Measurements from ENCODE around the gene LRP8.

Gene LRP8

DNA sequence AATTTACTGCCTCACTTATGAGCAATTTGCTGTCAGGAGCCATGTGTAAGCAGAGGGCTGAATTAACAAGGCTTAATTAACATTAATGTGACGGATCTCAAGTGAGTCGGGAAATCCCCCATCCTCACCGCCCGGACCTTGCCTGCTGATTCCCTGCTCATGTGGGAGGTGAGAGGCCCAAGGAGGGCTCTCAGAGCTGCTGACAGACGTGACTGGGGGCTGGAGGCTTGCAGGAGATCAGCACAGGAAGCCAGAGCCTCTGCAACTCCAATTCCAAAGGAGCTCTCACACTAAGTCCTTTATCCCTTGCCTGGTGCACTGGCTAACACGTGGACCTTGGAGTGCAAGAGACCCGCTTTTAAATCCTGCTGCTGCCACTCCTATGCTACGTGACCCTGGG, 19.4 kb downstream of the LRP8 start:
- Histone ChIP-seq H3K79me2 (ENCODE audit: insufficient read depth, low read length) (peaks cover 69% of the 10 kb centered on the region), H4K20me1 (ENCODE audit: insufficient read depth, low read length, poor library complexity, severe bottlenecking) (peaks cover 16% of the 10 kb centered on the region), H3F3A (ENCODE audit: low read depth) (no peaks in the 10 kb centered on the region), H3K36me3 (ENCODE audit: insufficient read depth, low read length) (peaks cover 28% of the 10 kb centered on the region; the same call in 1 of the 2 replicates), H2AFZ (ENCODE audit: low read length) (no peak overlapping the region), H3K4me3 (ENCODE audit: low read length, poor library complexity, severe bottlenecking) (no peak overlapping the region), H3K9me3 (ENCODE audit: insufficient read depth, low read depth, low read length) (no peaks in the 10 kb centered on the region), H3K4me2 (ENCODE audit: low read depth, low read length, poor library complexity, severe bottlenecking) (no peak overlapping the region), H3K27me3 (ENCODE audit: insufficient read depth, low read length, poor library complexity, severe bottlenecking) (no peaks in the 10 kb centered on the region), H3K9ac (ENCODE audit: low read depth, low read length, poor library complexity, severe bottlenecking) (no peak overlapping the region), H3K4me1 (ENCODE audit: insufficient read depth, low read length, poor library complexity, severe bottlenecking) (peaks cover 5% of the 10 kb centered on the region), H3K9me2 (replicated peaks; ENCODE audit: low read depth, low read length) (no peaks in the 10 kb centered on the region)
- TF ChIP-seq, protein P1, sequence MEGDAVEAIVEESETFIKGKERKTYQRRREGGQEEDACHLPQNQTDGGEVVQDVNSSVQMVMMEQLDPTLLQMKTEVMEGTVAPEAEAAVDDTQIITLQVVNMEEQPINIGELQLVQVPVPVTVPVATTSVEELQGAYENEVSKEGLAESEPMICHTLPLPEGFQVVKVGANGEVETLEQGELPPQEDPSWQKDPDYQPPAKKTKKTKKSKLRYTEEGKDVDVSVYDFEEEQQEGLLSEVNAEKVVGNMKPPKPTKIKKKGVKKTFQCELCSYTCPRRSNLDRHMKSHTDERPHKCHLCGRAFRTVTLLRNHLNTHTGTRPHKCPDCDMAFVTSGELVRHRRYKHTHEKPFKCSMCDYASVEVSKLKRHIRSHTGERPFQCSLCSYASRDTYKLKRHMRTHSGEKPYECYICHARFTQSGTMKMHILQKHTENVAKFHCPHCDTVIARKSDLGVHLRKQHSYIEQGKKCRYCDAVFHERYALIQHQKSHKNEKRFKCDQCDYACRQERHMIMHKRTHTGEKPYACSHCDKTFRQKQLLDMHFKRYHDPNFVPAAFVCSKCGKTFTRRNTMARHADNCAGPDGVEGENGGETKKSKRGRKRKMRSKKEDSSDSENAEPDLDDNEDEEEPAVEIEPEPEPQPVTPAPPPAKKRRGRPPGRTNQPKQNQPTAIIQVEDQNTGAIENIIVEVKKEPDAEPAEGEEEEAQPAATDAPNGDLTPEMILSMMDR (conservative IDR thresholded peaks at IDR 0.05; ENCODE audit: low read length), result no peak
- TF ChIP-seq EZH2phosphoT487 (IDR thresholded peaks at IDR 0.05; ENCODE audit: borderline replicate concordance), result no peak

DNA sequence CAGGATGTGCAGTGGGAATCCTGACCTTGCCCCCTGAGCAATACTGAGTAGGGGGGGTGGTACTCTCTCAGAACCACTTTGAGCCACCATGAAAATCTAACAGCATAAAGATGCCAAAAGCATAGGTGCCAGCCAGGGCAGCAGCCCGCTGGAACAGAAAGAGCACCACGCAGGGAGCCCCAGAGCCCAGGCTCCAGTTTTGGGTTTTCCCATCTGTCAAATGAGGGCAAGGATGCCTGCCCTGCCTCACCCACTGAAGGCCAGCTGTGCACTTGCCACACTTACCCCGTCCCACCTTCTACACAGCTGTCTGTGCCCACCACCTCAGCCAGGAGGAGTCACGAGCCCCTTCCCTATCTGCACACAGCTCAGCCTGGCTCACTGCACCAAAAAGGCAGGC, 20.8 kb downstream of the LRP8 start:
- Histone ChIP-seq H3K9me2 (replicated peaks; ENCODE audit: low read depth, low read length) (no peaks in the 10 kb centered on the region), H2AFZ (ENCODE audit: low read length) (no peak overlapping the region), H3K9me3 (ENCODE audit: insufficient read depth, low read depth, low read length) (no peaks in the 10 kb centered on the region), H3K4me2 (ENCODE audit: low read depth, low read length, poor library complexity, severe bottlenecking) (no peak overlapping the region), H3F3A (ENCODE audit: low read depth) (no peaks in the 10 kb centered on the region), H4K20me1 (ENCODE audit: insufficient read depth, low read length, poor library complexity, severe bottlenecking) (peaks cover 16% of the 10 kb centered on the region), H3K36me3 (ENCODE audit: insufficient read depth, low read length) (peaks cover 13% of the 10 kb centered on the region; the same call in 1 of the 2 replicates), H3K4me3 (ENCODE audit: low read length, poor library complexity, severe bottlenecking) (no peak overlapping the region), H3K79me2 (ENCODE audit: insufficient read depth, low read length) (peaks cover 70% of the 10 kb centered on the region), H3K4me1 (ENCODE audit: insufficient read depth, low read length, poor library complexity, severe bottlenecking) (peaks cover 5% of the 10 kb centered on the region), H3K9ac (ENCODE audit: low read depth, low read length, poor library complexity, severe bottlenecking) (no peak overlapping the region), H3K27me3 (ENCODE audit: insufficient read depth, low read length, poor library complexity, severe bottlenecking) (no peaks in the 10 kb centered on the region)
- TF ChIP-seq, protein P1 (conservative IDR thresholded peaks at IDR 0.05; ENCODE audit: low read length), result no peak
- no peak for TF ChIP-seq EZH2phosphoT487 (IDR thresholded peaks at IDR 0.05; ENCODE audit: borderline replicate concordance)

DNA sequence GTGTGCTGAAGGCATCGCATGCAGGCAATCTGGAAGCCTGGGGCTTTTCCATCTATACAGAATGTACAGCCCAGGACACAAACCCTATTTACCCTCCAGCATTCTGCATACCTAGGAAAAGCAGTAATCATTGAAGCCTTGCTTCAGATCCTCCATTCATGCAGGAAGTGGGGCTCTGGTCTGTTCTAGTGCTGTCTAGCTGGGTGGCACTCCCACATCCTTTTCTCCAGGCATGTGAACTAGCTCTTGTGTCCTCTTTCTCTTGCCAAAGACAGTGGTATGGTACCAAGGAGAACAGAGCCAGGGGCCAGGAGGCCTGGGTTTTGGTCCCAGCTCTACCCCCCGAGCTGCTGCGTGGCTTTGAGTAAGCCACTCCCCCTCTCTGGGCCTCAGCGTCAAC, 21.7 kb downstream of the LRP8 start:
- TF ChIP-seq EZH2phosphoT487 (IDR thresholded peaks at IDR 0.05; ENCODE audit: borderline replicate concordance), result no peak
- TF ChIP-seq, protein P1 (conservative IDR thresholded peaks at IDR 0.05; ENCODE audit: low read length), result no peak
- peaks cover 11% of the 10 kb centered on the region; the same call in 1 of the 2 replicates for H3K36me3 ChIP-seq (ENCODE audit: insufficient read depth, low read length)
- H3K4me3 ChIP-seq (ENCODE audit: low read length, poor library complexity, severe bottlenecking), result no peak overlapping the region
- H2AFZ ChIP-seq (ENCODE audit: low read length), result no peak overlapping the region
- no peaks in the 10 kb centered on the region for H3K4me1 ChIP-seq (ENCODE audit: insufficient read depth, low read length, poor library complexity, severe bottlenecking)
- no peaks in the 10 kb centered on the region for H3F3A ChIP-seq (ENCODE audit: low read depth)
- no peak overlapping the region for H3K4me2 ChIP-seq (ENCODE audit: low read depth, low read length, poor library complexity, severe bottlenecking)
- no peaks in the 10 kb centered on the region for H3K27me3 ChIP-seq (ENCODE audit: insufficient read depth, low read length, poor library complexity, severe bottlenecking)
- no peaks in the 10 kb centered on the region for H3K9me3 ChIP-seq (ENCODE audit: insufficient read depth, low read depth, low read length)
- H3K79me2 ChIP-seq (ENCODE audit: insufficient read depth, low read length), result peaks cover 70% of the 10 kb centered on the region
- H3K9ac ChIP-seq (ENCODE audit: low read depth, low read length, poor library complexity, severe bottlenecking), result no peak overlapping the region
- no peaks in the 10 kb centered on the region for H3K9me2 ChIP-seq (replicated peaks; ENCODE audit: low read depth, low read length)
- peaks cover 13% of the 10 kb centered on the region for H4K20me1 ChIP-seq (ENCODE audit: insufficient read depth, low read length, poor library complexity, severe bottlenecking)
